Colonic mucosa (tissue), 4 donors: ENCODE results near the gene DDX20. TPM values are rescaled to one million over a fixed set of nuclear protein-coding genes. Genes with fewer than 3 reads are reported as not detected.

Source experiments
- DNase-seq: peaks from one replicate; pipeline ENCODE4 v3.0.0-alpha.2; 2020
- H3K27ac ChIP-seq: fragments of 200-600 bp; one replicate; pipeline ENCODE4 v1.8.0; 2021
- H3K27me3 ChIP-seq: fragments of 200-600 bp; one replicate; pipeline ENCODE4 v1.8.0; 2021
- H3K36me3 ChIP-seq: fragments of 200-600 bp; one replicate; pipeline ENCODE4 v1.8.0; 2021
- H3K4me1 ChIP-seq: fragments of 200-600 bp; one replicate; pipeline ENCODE4 v1.8.0; 2021; ENCODE audit warnings: mild to moderate bottlenecking
- H3K4me3 ChIP-seq: fragments of 200-600 bp; one replicate; pipeline ENCODE4 v1.8.0; 2021
- H3K9ac ChIP-seq, 2 donors: one replicate each; pipeline ENCODE4 v1.7.0; 2013; ENCODE audit warnings: control low read depth in 2 of 2, low read depth in 2 of 2, low read length in 2 of 2
- H3K9me3 ChIP-seq: fragments of 200-600 bp; one replicate; pipeline ENCODE4 v1.8.0; 2021
- intact Hi-C: fragments of 100-400 bp; cut with DNase I; formaldehyde crosslinking; loops from one replicate; pipeline ENCODE4 v1.14.1; 2022
- total RNA-seq, 2 donors: library from RNA; stranded (reverse); fragmentation: NEBNext Ultra II Directional in 1 of 2; extraction: Animal tissue kit (Norgen Biotek cat#: 25700) in 1 of 2; gene quantifications; one replicate each; pipeline ENCODE4 v1.2.1, GENCODE V29; 2021
- TF ChIP-seq, protein P1 (sequence below): fragments of 200-600 bp; IDR thresholded peaks from one replicate; pipeline ENCODE4 v1.8.0; 2022; ENCODE audit warnings: antibody characterized with exemption, mild to moderate bottlenecking
- donor health status: healthy.
- donor health status: DM: no; HTN: no; CAD: no.
- donor health status: DM: no; HTN: no; CAD: no.

Gene DDX20
- total RNA-seq, 2 donors from 2014 or later = 9.6 to 11.5 TPM

- Histone ChIP-seq H3K27ac (no peak overlapping the region), H3K9me3 (no peaks in the 10 kb centered on the region), H3K4me1 (no peaks in the 10 kb centered on the region), H3K9ac (no peak overlapping the region), H3K36me3 (no peaks in the 10 kb centered on the region), H3K27me3 (no peaks in the 10 kb centered on the region), H3K4me3 (no peak overlapping the region)
- no peak for DNase-seq
- TF ChIP-seq, protein P1, sequence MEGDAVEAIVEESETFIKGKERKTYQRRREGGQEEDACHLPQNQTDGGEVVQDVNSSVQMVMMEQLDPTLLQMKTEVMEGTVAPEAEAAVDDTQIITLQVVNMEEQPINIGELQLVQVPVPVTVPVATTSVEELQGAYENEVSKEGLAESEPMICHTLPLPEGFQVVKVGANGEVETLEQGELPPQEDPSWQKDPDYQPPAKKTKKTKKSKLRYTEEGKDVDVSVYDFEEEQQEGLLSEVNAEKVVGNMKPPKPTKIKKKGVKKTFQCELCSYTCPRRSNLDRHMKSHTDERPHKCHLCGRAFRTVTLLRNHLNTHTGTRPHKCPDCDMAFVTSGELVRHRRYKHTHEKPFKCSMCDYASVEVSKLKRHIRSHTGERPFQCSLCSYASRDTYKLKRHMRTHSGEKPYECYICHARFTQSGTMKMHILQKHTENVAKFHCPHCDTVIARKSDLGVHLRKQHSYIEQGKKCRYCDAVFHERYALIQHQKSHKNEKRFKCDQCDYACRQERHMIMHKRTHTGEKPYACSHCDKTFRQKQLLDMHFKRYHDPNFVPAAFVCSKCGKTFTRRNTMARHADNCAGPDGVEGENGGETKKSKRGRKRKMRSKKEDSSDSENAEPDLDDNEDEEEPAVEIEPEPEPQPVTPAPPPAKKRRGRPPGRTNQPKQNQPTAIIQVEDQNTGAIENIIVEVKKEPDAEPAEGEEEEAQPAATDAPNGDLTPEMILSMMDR = no peak
- intact Hi-C loops = no loop called here
These were observed 32.5 kb upstream of the DDX20 start for GRCh38 chr1:111723091-111723806.

DNA sequence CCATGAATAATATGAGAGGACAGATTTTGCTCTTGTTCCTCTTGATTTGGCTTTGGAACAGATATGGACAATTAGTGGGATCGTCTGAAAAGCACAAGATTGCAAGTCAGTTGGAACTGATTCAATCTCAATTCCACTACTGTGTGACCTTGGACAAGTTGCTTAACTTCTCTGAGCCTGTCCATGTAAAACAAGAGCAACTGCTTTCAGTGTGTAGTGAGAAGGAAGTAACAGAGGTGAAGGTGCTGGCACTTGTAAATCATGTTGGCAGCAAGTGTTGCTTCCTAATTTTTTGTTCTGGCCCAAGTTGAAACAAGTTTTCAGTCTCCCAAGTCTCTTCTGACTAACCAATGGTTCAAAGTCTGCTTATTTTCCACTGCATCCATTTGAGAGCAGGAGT is 31.8 kb upstream of the DDX20 start:
- Histone ChIP-seq H3K9ac (no peak overlapping the region), H3K4me1 (no peaks in the 10 kb centered on the region), H3K27me3 (no peaks in the 10 kb centered on the region), H3K36me3 (no peaks in the 10 kb centered on the region), H3K9me3 (no peaks in the 10 kb centered on the region), H3K4me3 (no peak overlapping the region), H3K27ac (no peak overlapping the region)
- TF ChIP-seq, protein P1 = no peak
- no peak for DNase-seq
- intact Hi-C loops = no loop called here

GRCh38 chr1:111725192-111725591 is 30.5 kb upstream of the DDX20 start:
- Histone ChIP-seq H3K9ac (no peak overlapping the region), H3K36me3 (no peaks in the 10 kb centered on the region), H3K27me3 (no peaks in the 10 kb centered on the region), H3K4me3 (no peak overlapping the region), H3K4me1 (no peaks in the 10 kb centered on the region), H3K27ac (no peak overlapping the region), H3K9me3 (no peaks in the 10 kb centered on the region)
- TF ChIP-seq, protein P1 = no peak
- no peak for DNase-seq
- intact Hi-C loops = no loop called here

GRCh38 chr1:111727056-111727455 is 28.6 kb upstream of the DDX20 start:
- H3K9ac ChIP-seq = no peak overlapping the region
- no peaks in the 10 kb centered on the region for H3K36me3 ChIP-seq
- intact Hi-C loops = no loop called here
- H3K27me3 ChIP-seq = no peaks in the 10 kb centered on the region
- TF ChIP-seq, protein P1 = no peak
- no peaks in the 10 kb centered on the region for H3K4me1 ChIP-seq
- H3K9me3 ChIP-seq = no peaks in the 10 kb centered on the region
- H3K27ac ChIP-seq = no peak overlapping the region
- DNase-seq = peak; percentile 14
- no peak overlapping the region for H3K4me3 ChIP-seq

DNA sequence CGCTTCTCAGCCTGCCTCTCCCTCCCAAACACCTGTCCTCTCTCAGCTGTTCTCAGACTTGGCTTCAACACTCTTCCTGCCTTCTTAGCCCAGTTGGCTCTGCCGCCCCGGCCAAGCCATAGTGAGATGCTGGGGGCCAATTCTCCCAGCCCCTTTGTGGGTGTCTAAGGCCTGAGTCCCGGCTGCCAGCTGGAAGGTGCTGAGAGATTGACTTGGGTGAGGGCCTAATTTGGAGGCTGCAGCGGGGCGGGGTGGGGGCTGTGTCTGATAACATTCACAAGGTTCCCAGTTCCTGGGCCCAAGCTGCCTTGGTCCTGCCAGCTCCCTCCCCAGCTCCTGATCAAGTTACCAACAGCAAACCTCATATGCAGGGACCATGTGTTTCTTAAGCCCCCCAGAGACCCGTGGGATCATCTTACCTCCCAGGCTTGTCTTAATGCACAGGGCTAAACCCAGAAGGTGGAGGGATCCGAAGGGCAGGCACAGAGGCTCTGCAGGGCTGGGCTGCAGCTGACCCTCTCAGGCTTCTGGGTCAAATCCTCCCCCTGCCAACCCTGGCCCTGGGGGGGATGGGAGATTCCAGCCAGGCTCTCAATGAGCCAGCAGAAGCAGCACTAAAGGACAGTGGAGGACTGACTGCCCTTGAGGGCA is 26.3 kb upstream of the DDX20 start:
- DNase-seq = peak; percentile 12
- intact Hi-C loops = no loop called here
- Histone ChIP-seq H3K4me1 (no peaks in the 10 kb centered on the region), H3K4me3 (no peak overlapping the region), H3K9me3 (no peaks in the 10 kb centered on the region), H3K9ac (no peak overlapping the region), H3K27ac (no peak overlapping the region), H3K27me3 (no peaks in the 10 kb centered on the region), H3K36me3 (no peaks in the 10 kb centered on the region)
- TF ChIP-seq, protein P1 = no peak
